Breast epithelium (tissue), 3 donors: ENCODE results near the gene DSG3.

Experiments used
- CTCF ChIP-seq, 3 donors: fragments of 450-650 bp; IDR thresholded peaks; one replicate each; pipeline ENCODE4 v1.5.1; 2016 to 2017; ENCODE audit warnings: antibody characterized with exemption in 3 of 3, mild to moderate bottlenecking in 3 of 3, moderate library complexity in 3 of 3
- POLR2A ChIP-seq: fragments of 450-650 bp; IDR thresholded peaks from one replicate; pipeline ENCODE4 v1.6.1; 2016; ENCODE audit warnings: antibody characterized with exemption, mild to moderate bottlenecking, moderate library complexity
- POLR2AphosphoS5 ChIP-seq, 3 donors: sonication (generic); formaldehyde crosslinking; IDR thresholded peaks; one replicate each; pipeline ENCODE4 v1.6.1; 2017; ENCODE audit warnings: antibody characterized with exemption in 3 of 3

GRCh38 chr18:31483396-31483795, 35.9 kb downstream of the DSG3 start:
- TF ChIP-seq CTCF (IDR thresholded peaks at IDR 0.05) (no peak), POLR2A (no peak), POLR2AphosphoS5 (IDR thresholded peaks at IDR 0.05) (no peak)
